ENCODE data around the gene OR10A5. TPM values are rescaled to one million over a fixed set of nuclear protein-coding genes. Genes with fewer than 3 reads are reported as not detected.

The OR10A5 gene
- polyA plus RNA-seq, 3 donors = not detected

DNA sequence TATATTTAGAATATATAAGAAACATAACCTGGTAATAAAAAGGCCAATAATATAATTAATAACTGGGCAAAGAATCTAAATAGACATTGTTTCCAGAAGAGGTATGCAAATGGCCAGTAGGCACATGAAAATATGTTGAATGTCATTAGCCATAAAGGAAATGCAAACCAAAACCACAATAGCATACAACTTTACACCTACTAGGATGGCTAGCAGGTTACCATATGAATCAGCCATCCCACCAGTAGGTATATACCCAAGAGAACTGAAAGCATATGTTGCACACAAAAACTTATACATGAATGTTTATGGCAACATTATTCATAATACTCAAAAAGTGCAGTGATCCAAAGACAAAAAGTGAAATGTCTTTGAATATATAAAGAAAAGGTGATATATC is 49.5 kb downstream of the OR10A5 start:
- no peak for DNase-seq
- Histone ChIP-seq H3K4me2 (replicated peaks; ENCODE audit: extremely low read depth, low read length, poor library complexity, severe bottlenecking) (no peak overlapping the region), H3K79me2 (ENCODE audit: insufficient read depth, low read length) (no peaks in the 10 kb centered on the region), H3K27ac (ENCODE audit: low read depth in 1 of 2, low read length in 2 of 2) (no peak overlapping the region), H3K4me3 (replicated peaks in 1 of 3; ENCODE audit: low read depth in 2 of 3, low read length in 3 of 3) (no peak overlapping the region), H3K36me3 (replicated peaks in 1 of 2; ENCODE audit: control insufficient read depth in 1 of 2, insufficient read depth in 2 of 2, low read length in 2 of 2) (no peaks in the 10 kb centered on the region), H3K27me3 (ENCODE audit: control insufficient read depth in 2 of 2, insufficient read depth in 2 of 2, low read length in 2 of 2) (no peaks in the 10 kb centered on the region), H4K20me1 (ENCODE audit: insufficient read depth, low read length) (no peaks in the 10 kb centered on the region), H3K9ac (ENCODE audit: insufficient read depth, low read length, poor library complexity, severe bottlenecking) (no peak overlapping the region), H2AFZ (ENCODE audit: insufficient read depth, low read depth, low read length, poor library complexity, severe bottlenecking) (no peak overlapping the region), H3K4me1 (ENCODE audit: control insufficient read depth in 1 of 2, insufficient read depth in 2 of 2, low read length in 2 of 2) (no peaks in the 10 kb centered on the region), H3K9me3 (replicated peaks in 1 of 2; ENCODE audit: control insufficient read depth in 1 of 2, insufficient read depth in 1 of 2, low read length in 2 of 2) (no peaks in the 10 kb centered on the region)
- no peaks in the 10 kb centered on the region for H3K27me3 Mint-ChIP-seq (ENCODE audit: low read depth in 3 of 3)
- TF ChIP-seq, protein P1, sequence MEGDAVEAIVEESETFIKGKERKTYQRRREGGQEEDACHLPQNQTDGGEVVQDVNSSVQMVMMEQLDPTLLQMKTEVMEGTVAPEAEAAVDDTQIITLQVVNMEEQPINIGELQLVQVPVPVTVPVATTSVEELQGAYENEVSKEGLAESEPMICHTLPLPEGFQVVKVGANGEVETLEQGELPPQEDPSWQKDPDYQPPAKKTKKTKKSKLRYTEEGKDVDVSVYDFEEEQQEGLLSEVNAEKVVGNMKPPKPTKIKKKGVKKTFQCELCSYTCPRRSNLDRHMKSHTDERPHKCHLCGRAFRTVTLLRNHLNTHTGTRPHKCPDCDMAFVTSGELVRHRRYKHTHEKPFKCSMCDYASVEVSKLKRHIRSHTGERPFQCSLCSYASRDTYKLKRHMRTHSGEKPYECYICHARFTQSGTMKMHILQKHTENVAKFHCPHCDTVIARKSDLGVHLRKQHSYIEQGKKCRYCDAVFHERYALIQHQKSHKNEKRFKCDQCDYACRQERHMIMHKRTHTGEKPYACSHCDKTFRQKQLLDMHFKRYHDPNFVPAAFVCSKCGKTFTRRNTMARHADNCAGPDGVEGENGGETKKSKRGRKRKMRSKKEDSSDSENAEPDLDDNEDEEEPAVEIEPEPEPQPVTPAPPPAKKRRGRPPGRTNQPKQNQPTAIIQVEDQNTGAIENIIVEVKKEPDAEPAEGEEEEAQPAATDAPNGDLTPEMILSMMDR (IDR thresholded peaks at IDR 0.05) = no peak
- H3K27ac Mint-ChIP-seq = no peak overlapping the region
- intact Hi-C loops (cut with micrococcal nuclease) = no loop called here
- H3K4me3 Mint-ChIP-seq = no peak overlapping the region
- peaks cover 0 to 1% (median 0%) of the 10 kb centered on the region in 7 donors for H3K9me3 Mint-ChIP-seq
- no peaks in the 10 kb centered on the region for H3K36me3 Mint-ChIP-seq
- no peaks in the 10 kb centered on the region for H3K4me1 Mint-ChIP-seq

Other genes starting within 250 kb of the OR10A5 start
- gene RRP8, start 242.1 kb upstream of the OR10A5 start, polyA plus RNA-seq = 10 to 100 TPM in 2 of 3 donors, 1 to 10 TPM in 1; 7.2 to 14.1 (median 11.9) TPM
- 100 to 1,000 TPM; 165 to 271 (median 250) TPM for gene ILK, start 241.9 kb upstream of the OR10A5 start, polyA plus RNA-seq
- 100 to 1,000 TPM; 137 to 233 (median 232) TPM for gene TAF10, start 233.5 kb upstream of the OR10A5 start, polyA plus RNA-seq
- gene TPP1, start 226.3 kb upstream of the OR10A5 start, polyA plus RNA-seq = 100 to 1,000 TPM; 218 to 359 (median 271) TPM
- under 1 TPM; 0.01 to 0.88 (median 0.02) TPM for gene DCHS1, start 189.9 kb upstream of the OR10A5 start, polyA plus RNA-seq
- 10 to 100 TPM in 2 of 3 donors, 1 to 10 TPM in 1; 8.0 to 14.0 (median 12.8) TPM for gene MRPL17, start 162.3 kb upstream of the OR10A5 start, polyA plus RNA-seq
- gene OR2AG2, start 73.7 kb upstream of the OR10A5 start, polyA plus RNA-seq = not detected
- gene OR2AG1, start 62.7 kb upstream of the OR10A5 start, polyA plus RNA-seq = not detected
- not detected for gene OR6A2, start 46.0 kb upstream of the OR10A5 start, polyA plus RNA-seq
- not detected for gene OR10A2, start 17.4 kb downstream of the OR10A5 start, polyA plus RNA-seq
- gene OR10A4, start 30.9 kb downstream of the OR10A5 start, polyA plus RNA-seq = not detected
- not detected for gene OR2D2, start 46.8 kb downstream of the OR10A5 start, polyA plus RNA-seq
- gene OR2D3, start 75.3 kb downstream of the OR10A5 start, polyA plus RNA-seq = not detected
- gene ZNF215, start 80.7 kb downstream of the OR10A5 start, polyA plus RNA-seq = under 1 TPM in 1 of 3 donors, not detected in 2; 0.08 TPM
- not detected for gene ZNF214, start 174.7 kb downstream of the OR10A5 start, polyA plus RNA-seq
- gene NLRP14, start 174.8 kb downstream of the OR10A5 start, polyA plus RNA-seq = not detected
- gene RBMXL2, start 243.3 kb downstream of the OR10A5 start, polyA plus RNA-seq = not detected